Naive thymus-derived CD8-positive, alpha-beta T cell (primary cell): ENCODE measurements around the gene COG6. TPM values are rescaled to one million over a fixed set of nuclear protein-coding genes. Genes with fewer than 3 reads are reported as not detected.
A peak's percentile ranks its signal among the peaks of the same experiment; 100 is the strongest.

Experiments used
- ATAC-seq, 2 donors: fragments of 150-1000 bp; cut with Tn5 transposase in 1 of 2; sonication (Bioruptor Pico), chemical (Tn5 transposase) in 1 of 2; 1 replicate in 1 of 2; 2 replicates in 1 of 2; pipeline ENCODE4 v1.10.0; 2021; ENCODE audit warnings: mild to moderate bottlenecking in 2 of 2, moderate library complexity in 2 of 2
- POLR2A ChIA-PET: fragments of 350-600 bp; sonication (Branson Sonifier 250); formaldehyde crosslinking; loops from one replicate; lab custom pipeline; 2021; ENCODE audit warnings: antibody characterized with exemption; lab: Charles Lee
- DNase-seq, 10 donors: peaks; one replicate each; pipeline versions ENCODE4 v3.0.0 to v3.0.0-alpha.2; 2020 to 2022
- H3K27ac Mint-ChIP-seq, 10 donors: one replicate each; pipeline ENCODE4 v1.8.0; 2020 to 2022; ENCODE audit warnings: mild to moderate bottlenecking in 10 of 10, mixed read lengths in 10 of 10, moderate library complexity in 4 of 10, inconsistent platforms in 1 of 10
- H3K27me3 Mint-ChIP-seq, 5 donors: one replicate each; pipeline ENCODE4 v1.8.0; 2021 to 2022; ENCODE audit warnings: mixed read lengths in 5 of 5
- H3K36me3 Mint-ChIP-seq, 3 donors: one replicate each; pipeline ENCODE4 v1.8.0; 2020 to 2022; ENCODE audit warnings: mixed read lengths in 3 of 3, mild to moderate bottlenecking in 2 of 3, inconsistent platforms in 1 of 3
- H3K4me1 Mint-ChIP-seq, 4 donors: one replicate each; pipeline ENCODE4 v1.8.0; 2021 to 2022; ENCODE audit warnings: mixed read lengths in 4 of 4
- H3K4me3 Mint-ChIP-seq, 10 donors: one replicate each; pipeline ENCODE4 v1.8.0; 2020 to 2022; ENCODE audit warnings: mild to moderate bottlenecking in 10 of 10, mixed read lengths in 10 of 10, moderate library complexity in 6 of 10, inconsistent platforms in 1 of 10
- H3K9me3 Mint-ChIP-seq, 9 donors: one replicate each; pipeline ENCODE4 v1.8.0; 2020 to 2022; ENCODE audit warnings: mixed read lengths in 9 of 9, mild to moderate bottlenecking in 3 of 9, inconsistent platforms in 1 of 9, moderate library complexity in 1 of 9
- polyA plus RNA-seq, 3 donors: library from polyadenylated mRNA; unstranded; fragments of 300-500 nt; fragmentation: Illumina TruSeq; gene quantifications; one replicate each; pipeline ENCODE4 v1.2.3, GENCODE V29; 2021
- total RNA-seq, 8 experiments: library from RNA in 2 of 8; stranded (reverse) in 2 of 8; gene quantifications; one replicate each; pipeline ENCODE4 v1.2.3 and lab custom pipeline; 2021 to 2026

Gene COG6
- total and polyA plus RNA-seq, 5 experiments from 2014 or later: 14.5 to 33.4 (median 19.7) TPM

- POLR2A ChIA-PET: no interaction called here
- DNase-seq (peak in 3 of 10 donors; percentile 36 to 41 (median 39)), ATAC-seq (peak in 1 of 2 donors; percentile 54)
- Mint-ChIP-seq H3K4me1 (peaks cover 0 to 11% (median under 1%) of the 10 kb centered on the region in 4 donors), H3K27me3 (no peaks in the 10 kb centered on the region), H3K9me3 (no peaks in the 10 kb centered on the region), H3K27ac (no peak overlapping the region), H3K4me3 (no peak overlapping the region), H3K36me3 (peaks cover 18 to 49% (median 31%) of the 10 kb centered on the region in 3 donors)
These were observed 29.2 kb downstream of the COG6 start for GRCh38 chr13:39684531-39685137.

GRCh38 chr13:39685652-39686051 is 30.2 kb downstream of the COG6 start:
- Mint-ChIP-seq H3K36me3 (peaks cover 15 to 46% (median 27%) of the 10 kb centered on the region in 3 donors), H3K27me3 (no peaks in the 10 kb centered on the region), H3K9me3 (no peaks in the 10 kb centered on the region), H3K4me3 (no peak overlapping the region), H3K27ac (no peak overlapping the region), H3K4me1 (peaks cover 0 to 11% (median under 1%) of the 10 kb centered on the region in 4 donors)
- POLR2A ChIA-PET: no interaction called here
- DNase-seq: no peak
- no peak for ATAC-seq

- POLR2A ChIA-PET: no interaction called here
- Mint-ChIP-seq H3K4me1 (peaks cover 0 to 11% (median under 1%) of the 10 kb centered on the region in 4 donors), H3K4me3 (no peak overlapping the region), H3K27ac (peak overlapping the region in 2 of 10 donors; percentile 38 to 72), H3K36me3 (peaks cover 8 to 44% (median 26%) of the 10 kb centered on the region in 3 donors), H3K9me3 (no peaks in the 10 kb centered on the region), H3K27me3 (no peaks in the 10 kb centered on the region)
- DNase-seq (no peak), ATAC-seq (no peak)
These were observed 32.8 kb downstream of the COG6 start for GRCh38 chr13:39688278-39688677.

GRCh38 chr13:39688699-39689405 is 33.4 kb downstream of the COG6 start:
- DNase-seq (no peak), ATAC-seq (no peak)
- no peaks in the 10 kb centered on the region for H3K27me3 Mint-ChIP-seq
- POLR2A ChIA-PET: no interaction called here
- H3K36me3 Mint-ChIP-seq: peaks cover 8 to 42% (median 26%) of the 10 kb centered on the region in 3 donors
- no peak overlapping the region for H3K4me3 Mint-ChIP-seq
- no peaks in the 10 kb centered on the region for H3K9me3 Mint-ChIP-seq
- peak overlapping the region in 3 of 10 donors; percentile 45 to 72 (median 48) for H3K27ac Mint-ChIP-seq
- H3K4me1 Mint-ChIP-seq: peaks cover 0 to 11% (median under 1%) of the 10 kb centered on the region in 4 donors

GRCh38 chr13:39692660-39693438 is 37.4 kb downstream of the COG6 start:
- Mint-ChIP-seq H3K4me1 (peaks cover 0 to 11% (median under 1%) of the 10 kb centered on the region in 4 donors), H3K9me3 (no peaks in the 10 kb centered on the region), H3K27me3 (no peaks in the 10 kb centered on the region), H3K27ac (no peak overlapping the region), H3K36me3 (peaks cover 6 to 34% (median 18%) of the 10 kb centered on the region in 3 donors), H3K4me3 (no peak overlapping the region)
- POLR2A ChIA-PET: no interaction called here
- DNase-seq (no peak), ATAC-seq (no peak)

GRCh38 chr13:39699274-39699673 is 43.8 kb downstream of the COG6 start:
- DNase-seq (no peak), ATAC-seq (no peak)
- Mint-ChIP-seq H3K27me3 (no peaks in the 10 kb centered on the region), H3K27ac (peak overlapping the region in 1 of 10 donors; percentile 14), H3K9me3 (no peaks in the 10 kb centered on the region), H3K4me1 (peaks cover 0 to 7% (median 3%) of the 10 kb centered on the region in 4 donors), H3K36me3 (peaks cover 5 to 15% (median 6%) of the 10 kb centered on the region in 3 donors), H3K4me3 (no peak overlapping the region)
- POLR2A ChIA-PET: no interaction called here

- ATAC-seq: no peak
- Mint-ChIP-seq H3K27ac (no peak overlapping the region), H3K27me3 (no peaks in the 10 kb centered on the region), H3K4me3 (no peak overlapping the region), H3K9me3 (peaks cover 0 to 29% (median 15%) of the 10 kb centered on the region in 9 donors), H3K4me1 (no peaks in the 10 kb centered on the region), H3K36me3 (peaks cover 36 to 63% (median 55%) of the 10 kb centered on the region in 3 donors)
- POLR2A ChIA-PET: no interaction called here
- no peak for DNase-seq
These were observed 57.2 kb downstream of the COG6 start for GRCh38 chr13:39712626-39713025.

- Mint-ChIP-seq H3K27ac (no peak overlapping the region), H3K36me3 (peaks cover 30 to 74% (median 54%) of the 10 kb centered on the region in 3 donors), H3K4me1 (no peaks in the 10 kb centered on the region), H3K27me3 (no peaks in the 10 kb centered on the region), H3K9me3 (no peaks in the 10 kb centered on the region), H3K4me3 (no peak overlapping the region)
- no peak for DNase-seq
- POLR2A ChIA-PET: no interaction called here
- ATAC-seq: no peak
These were observed 73.7 kb downstream of the COG6 start for GRCh38 chr13:39729156-39729555.

GRCh38 chr13:39734952-39735351 is 79.5 kb downstream of the COG6 start:
- peaks cover 0 to 3% (median 0%) of the 10 kb centered on the region in 9 donors for H3K9me3 Mint-ChIP-seq
- H3K27ac Mint-ChIP-seq: no peak overlapping the region
- ATAC-seq: no peak
- no peak for DNase-seq
- peaks cover 27 to 72% (median 66%) of the 10 kb centered on the region in 3 donors for H3K36me3 Mint-ChIP-seq
- POLR2A ChIA-PET: no interaction called here
- no peaks in the 10 kb centered on the region for H3K27me3 Mint-ChIP-seq
- no peak overlapping the region for H3K4me3 Mint-ChIP-seq
- peaks cover 0 to 6% (median 2%) of the 10 kb centered on the region in 4 donors for H3K4me1 Mint-ChIP-seq

- DNase-seq (no peak), ATAC-seq (no peak)
- Mint-ChIP-seq H3K27ac (no peak overlapping the region), H3K27me3 (no peaks in the 10 kb centered on the region), H3K9me3 (peaks cover 0 to 9% (median 0%) of the 10 kb centered on the region in 9 donors), H3K36me3 (peaks cover 27 to 75% (median 63%) of the 10 kb centered on the region in 3 donors), H3K4me1 (peaks cover 0 to 8% (median 3%) of the 10 kb centered on the region in 4 donors), H3K4me3 (no peak overlapping the region)
- POLR2A ChIA-PET: no interaction called here
These were observed 81.6 kb downstream of the COG6 start for GRCh38 chr13:39737047-39737446.

- no peak overlapping the region for H3K27ac Mint-ChIP-seq
- peaks cover 12 to 40% (median 35%) of the 10 kb centered on the region in 3 donors for H3K36me3 Mint-ChIP-seq
- H3K4me3 Mint-ChIP-seq: no peak overlapping the region
- ATAC-seq: no peak
- peaks cover 0 to 8% (median under 1%) of the 10 kb centered on the region in 4 donors for H3K4me1 Mint-ChIP-seq
- H3K9me3 Mint-ChIP-seq: peaks cover 0 to 19% (median 4%) of the 10 kb centered on the region in 9 donors
- no peaks in the 10 kb centered on the region for H3K27me3 Mint-ChIP-seq
- no peak for DNase-seq
- POLR2A ChIA-PET: no interaction called here
These were observed 85.3 kb downstream of the COG6 start for GRCh38 chr13:39740761-39741160.

- Mint-ChIP-seq H3K27ac (peak overlapping the region in 2 of 10 donors; percentile 8 to 29), H3K4me3 (no peak overlapping the region), H3K9me3 (peaks cover 0 to 8% (median 0%) of the 10 kb centered on the region in 9 donors), H3K27me3 (no peaks in the 10 kb centered on the region), H3K4me1 (peaks cover 0 to 2% (median 0%) of the 10 kb centered on the region in 4 donors), H3K36me3 (peaks cover 7 to 31% (median 29%) of the 10 kb centered on the region in 3 donors)
- POLR2A ChIA-PET: no interaction called here
- ATAC-seq (no peak), DNase-seq (no peak)
These were observed 93.5 kb downstream of the COG6 start for GRCh38 chr13:39748961-39749360.
